ENCODE measurements around the gene KRIT1. TPM values are rescaled to one million over a fixed set of nuclear protein-coding genes. Genes with fewer than 3 reads are reported as not detected.

KRIT1 gene
- total and polyA plus RNA-seq, 2 of the 13 experiments (the other 11 are each of a cell fraction or from before 2014, with no cell fraction given), result 29.4 to 37.7 TPM

- Histone ChIP-seq H3K4me2 (ENCODE audit: low read depth, low read length) (no peak overlapping the region), H3K4me3 (replicated peaks in 1 of 3; ENCODE audit: insufficient read depth in 1 of 3, low read depth in 2 of 3, low read length in 3 of 3) (no peak overlapping the region), H2AFZ (ENCODE audit: low read length) (no peak overlapping the region), H3K9me3 (ENCODE audit: low read length) (no peaks in the 10 kb centered on the region), H3K27ac (ENCODE audit: extremely low read length, insufficient read depth, low read length) (no peak overlapping the region), H3K4me1 (ENCODE audit: insufficient read depth, low read length) (no peaks in the 10 kb centered on the region), H3K36me3 (replicated peaks in 1 of 2; ENCODE audit: control insufficient read depth in 1 of 2, insufficient read depth in 2 of 2, low read length in 2 of 2) (peaks cover 1 to 29% of the 10 kb centered on the region in 2 experiments; a peak in 4 of 5 replicates), H3K9ac (ENCODE audit: insufficient read depth, low read depth, low read length) (no peak overlapping the region), H3K27me3 (ENCODE audit: control insufficient read depth in 1 of 2, insufficient read depth in 2 of 2, low read length in 2 of 2) (no peaks in the 10 kb centered on the region), H4K20me1 (ENCODE audit: insufficient read depth, low read length) (no peaks in the 10 kb centered on the region), H3K79me2 (ENCODE audit: insufficient read depth, low read length) (no peaks in the 10 kb centered on the region)
- 100% methylated on average over 2 of the region's 2 CpGs for WGBS (ENCODE audit: low lambda C conversion rate)
- BruUV-seq (replicated peaks), result TSS peak; percentile 19
- ATAC-seq (no peak), FAIRE-seq (no peak), DNase-seq (ENCODE audit: low spot score) (no peak)
- TF ChIP-seq EEA1 (CRISPR knock-in tag; IDR thresholded peaks at IDR 0.05; ENCODE audit: borderline replicate concordance), result no peak
- ChIA-PET POLR2A (no interaction called here), CTCF (ENCODE audit: low intra/inter-chr PET ratio, low total read pairs) (no interaction called here)
- in situ Hi-C loops (cut with HindIII; ENCODE audit: extremely low pct_ligation_motif_present, low pct_unique_long_range_greater_than_20kb), result no loop called here
- intact Hi-C loops (cut with micrococcal nuclease; ENCODE audit: unreplicated experiment), result no loop called here
These were observed 17.0 kb downstream of the KRIT1 start for GRCh38 chr7:92228742-92229141.

GRCh38 chr7:92228100-92228499 lies 17.6 kb downstream of the KRIT1 start:
- intact Hi-C loops (cut with micrococcal nuclease; ENCODE audit: unreplicated experiment), result no loop called here
- TF ChIP-seq ZNF326 (CRISPR knock-in tag; IDR thresholded peaks at IDR 0.05; ENCODE audit: borderline replicate concordance), result no peak
- no peak for TF ChIP-seq NR2F2 (IDR thresholded peaks at IDR 0.05; ENCODE audit: borderline replicate concordance, low read depth)
- no peak for TF ChIP-seq FOXK2 (IDR thresholded peaks at IDR 0.05)
- no peak for TF ChIP-seq ZNF878 (CRISPR knock-in tag; IDR thresholded peaks at IDR 0.05)
- no peak for TF ChIP-seq NPAS2 (CRISPR knock-in tag; IDR thresholded peaks at IDR 0.05; ENCODE audit: borderline replicate concordance)
- no peak for TF ChIP-seq ZBTB10 (CRISPR knock-in tag; IDR thresholded peaks at IDR 0.05; ENCODE audit: borderline replicate concordance)
- TF ChIP-seq JUNB (CRISPR knock-in tag; IDR thresholded peaks at IDR 0.05; ENCODE audit: borderline replicate concordance), result no peak
- WGBS (ENCODE audit: low lambda C conversion rate), result 100% methylated on average over 2 of the region's 2 CpGs

More at GRCh38 chr7:92228100-92228499, 17.6 kb downstream of the KRIT1 start:
- no peak overlapping the region for H3K4me3 ChIP-seq (replicated peaks in 1 of 3; ENCODE audit: insufficient read depth in 1 of 3, low read depth in 2 of 3, low read length in 3 of 3)
- no TSS peak for BruUV-seq (replicated peaks)
- in situ Hi-C loops (cut with HindIII; ENCODE audit: extremely low pct_ligation_motif_present, low pct_unique_long_range_greater_than_20kb), result no loop called here
- H4K20me1 ChIP-seq (ENCODE audit: insufficient read depth, low read length), result no peaks in the 10 kb centered on the region
- no peak overlapping the region for H3K4me2 ChIP-seq (ENCODE audit: low read depth, low read length)
- ChIA-PET CTCF (ENCODE audit: low intra/inter-chr PET ratio, low total read pairs) (no interaction called here), POLR2A (no interaction called here)
- DNase-seq (ENCODE audit: low spot score), result no peak
- FAIRE-seq, result no peak
- no peaks in the 10 kb centered on the region for H3K9me3 ChIP-seq (ENCODE audit: low read length)
- no peak overlapping the region for H2AFZ ChIP-seq (ENCODE audit: low read length)
- no peak for ATAC-seq
- H3K36me3 ChIP-seq (replicated peaks in 1 of 2; ENCODE audit: control insufficient read depth in 1 of 2, insufficient read depth in 2 of 2, low read length in 2 of 2), result peaks cover 3 to 29% of the 10 kb centered on the region in 2 experiments; a peak in 3 of 5 replicates
- H3K4me1 ChIP-seq (ENCODE audit: insufficient read depth, low read length), result no peaks in the 10 kb centered on the region
- no peak overlapping the region for H3K27ac ChIP-seq (ENCODE audit: extremely low read length, insufficient read depth, low read length)
- no peak overlapping the region for H3K9ac ChIP-seq (ENCODE audit: insufficient read depth, low read depth, low read length)
- no peaks in the 10 kb centered on the region for H3K79me2 ChIP-seq (ENCODE audit: insufficient read depth, low read length)
- H3K27me3 ChIP-seq (ENCODE audit: control insufficient read depth in 1 of 2, insufficient read depth in 2 of 2, low read length in 2 of 2), result no peaks in the 10 kb centered on the region
